Caco-2 (cell line): Measurements from ENCODE around the gene EMX1. TPM values are rescaled to one million over a fixed set of nuclear protein-coding genes. Genes with fewer than 3 reads are reported as not detected.

Source experiments
- BruUV-seq: library from RNA; stranded (reverse); fragments of 400-500 nt; replicated peaks from 2 replicates; lab custom pipeline; 2021; lab: Mats Ljungman, UMichigan
- CTCF ChIA-PET: fragments of 300-600 bp; sonication (Branson Sonifier 250); formaldehyde crosslinking; loops from one replicate; lab custom pipeline; 2022; ENCODE audit warnings: antibody characterized with exemption; lab: Charles Lee
- POLR2A ChIA-PET: fragments of 300-600 bp; sonication (Branson Sonifier 250); formaldehyde crosslinking; loops from one replicate; lab custom pipeline; 2022; ENCODE audit warnings: antibody characterized with exemption; lab: Charles Lee
- DNase-seq, 2 experiments: peaks; one replicate each; pipeline versions ENCODE4 v3.0.0 to v3.0.0-alpha.2; 2020 to 2022
- H3K27me3 ChIP-seq: replicated peaks from 2 replicates; pipeline ENCODE4 v1.6.0; 2011; ENCODE audit warnings: low read length; ENCODE audit not compliant: control insufficient read depth, insufficient read depth
- H3K36me3 ChIP-seq: 2 replicates; pipeline ENCODE4 v1.5.1; 2011; ENCODE audit warnings: low read length; ENCODE audit not compliant: control insufficient read depth, insufficient read depth
- H3K4me1 ChIP-seq: fragments of 250-450 bp; sonication (Bioruptor Pico); 2 replicates; pipeline ENCODE4 v1.5.1; 2020; ENCODE audit warnings: mild to moderate bottlenecking
- H3K4me3 ChIP-seq: 2 replicates; pipeline ENCODE4 v1.5.1; 2011; ENCODE audit warnings: low read depth, mild to moderate bottlenecking, control low read depth, low read length
- H3K9me3 ChIP-seq: fragments of 250-450 bp; sonication (Bioruptor Pico); 2 replicates; pipeline ENCODE4 v1.5.1; 2020; ENCODE audit warnings: mild to moderate bottlenecking, moderate library complexity
- H3K27ac Mint-ChIP-seq: one replicate; pipeline ENCODE4 v1.8.0; 2022; ENCODE audit warnings: mixed read lengths; ENCODE audit not compliant: unreplicated experiment
- H3K27me3 Mint-ChIP-seq: one replicate; pipeline ENCODE4 v1.8.0; 2022; ENCODE audit warnings: mixed read lengths; ENCODE audit not compliant: insufficient read depth, unreplicated experiment
- H3K36me3 Mint-ChIP-seq: one replicate; pipeline ENCODE4 v1.8.0; 2022; ENCODE audit warnings: mild to moderate bottlenecking, mixed read lengths; ENCODE audit not compliant: insufficient read depth, unreplicated experiment
- H3K4me1 Mint-ChIP-seq: one replicate; pipeline ENCODE4 v1.8.0; 2022; ENCODE audit warnings: low read depth, mixed read lengths; ENCODE audit not compliant: unreplicated experiment
- H3K4me3 Mint-ChIP-seq: one replicate; pipeline ENCODE4 v1.8.0; 2022; ENCODE audit warnings: mild to moderate bottlenecking, moderate library complexity, mixed read lengths; ENCODE audit not compliant: unreplicated experiment
- H3K9me3 Mint-ChIP-seq: one replicate; pipeline ENCODE4 v1.8.0; 2022; ENCODE audit warnings: mixed read lengths; ENCODE audit not compliant: unreplicated experiment
- CTCF ChIP-seq, 2 experiments: fragments of 200-600 bp in 1 of 2; IDR thresholded peaks; 1 replicate in 1 of 2; 2 replicates in 1 of 2; pipeline versions ENCODE4 v1.5.1 to v1.8.0; 2011 to 2022; ENCODE audit warnings: antibody characterized with exemption in 1 of 2, control low read depth in 1 of 2, inconsistent platforms in 1 of 2, low read depth in 1 of 2, low read length in 1 of 2, mild to moderate bottlenecking in 1 of 2, moderate library complexity in 1 of 2; ENCODE audit not compliant: insufficient read depth in 1 of 2, severe bottlenecking in 1 of 2, unreplicated experiment in 1 of 2
- intact Hi-C: fragments of 100-400 bp; cut with micrococcal nuclease; formaldehyde crosslinking; loops from one replicate; pipeline ENCODE4 v1.10.0; 2022; ENCODE audit not compliant: unreplicated experiment
- total RNA-seq: library from RNA; stranded (reverse); gene quantifications from 2 replicates; pipeline ENCODE4 v1.2.3, GENCODE V29; 2022

EMX1 gene
- total RNA-seq, 1 experiment from 2014 or later, result 3.6 TPM

GRCh38 chr2:72916743-72917137, 579 bp upstream of the EMX1 start:
- no peaks in the 10 kb centered on the region for H3K9me3 Mint-ChIP-seq
- no peak for DNase-seq
- H3K27me3 Mint-ChIP-seq, result peaks cover 29% of the 10 kb centered on the region
- Histone ChIP-seq H3K27me3 (peaks cover 5% of the 10 kb centered on the region), H3K9me3 (no peaks in the 10 kb centered on the region), H3K4me3 (peak overlapping the region; percentile 61), H3K36me3 (no peaks in the 10 kb centered on the region), H3K4me1 (peaks cover 19% of the 10 kb centered on the region; the same call in 1 of the 2 replicates)
- intact Hi-C loops, result loop anchor here (1.0 to 5.0 kb wide), 2 partner anchors 29 to 196 kb away; partner anchors contain the start of genes RAB11FIP5 and SPR
- BruUV-seq, result no TSS peak
- no peaks in the 10 kb centered on the region for H3K36me3 Mint-ChIP-seq
- peak overlapping the region; percentile 83 for H3K4me3 Mint-ChIP-seq
- no peak overlapping the region for H3K27ac Mint-ChIP-seq
- ChIA-PET CTCF (interaction anchor here (0.7 to 3.1 kb wide), 5 partner anchors 18 to 135 kb away, joined by 3 to 18 read pairs (median 8); partner anchors contain the start of gene SPR), POLR2A (no interaction called here)
- H3K4me1 Mint-ChIP-seq, result no peaks in the 10 kb centered on the region
- TF ChIP-seq CTCF (IDR thresholded peaks at IDR 0.05; ENCODE audit: insufficient read depth in 1 of 2, low read depth in 1 of 2, low read length in 1 of 2, severe bottlenecking in 1 of 2, unreplicated experiment in 1 of 2), result no peak

GRCh38 chr2:72917877-72918553, 696 bp downstream of the EMX1 start:
- Histone ChIP-seq H3K9me3 (no peaks in the 10 kb centered on the region), H3K4me1 (peaks cover 19% of the 10 kb centered on the region; the same call in 1 of the 2 replicates), H3K36me3 (no peaks in the 10 kb centered on the region), H3K4me3 (peak overlapping the region; percentile 61), H3K27me3 (peaks cover 6% of the 10 kb centered on the region)
- Mint-ChIP-seq H3K27me3 (peaks cover 26% of the 10 kb centered on the region), H3K4me1 (no peaks in the 10 kb centered on the region), H3K9me3 (no peaks in the 10 kb centered on the region), H3K36me3 (no peaks in the 10 kb centered on the region), H3K27ac (no peak overlapping the region), H3K4me3 (peak overlapping the region; percentile 83)
- peak; percentile 36 to 37 for DNase-seq
- ChIA-PET CTCF (interaction anchor here (0.5 to 3.1 kb wide), 7 partner anchors 23 to 285 kb away, joined by 3 to 18 read pairs (median 3); partner anchors contain the start of gene SPR), POLR2A (no interaction called here)
- BruUV-seq, result no TSS peak
- intact Hi-C loops, result loop anchor here (2.0 to 5.0 kb wide), 2 partner anchors 17 to 194 kb away; partner anchors contain the start of gene RAB11FIP5
- no peak for TF ChIP-seq CTCF (IDR thresholded peaks at IDR 0.05; ENCODE audit: insufficient read depth in 1 of 2, low read depth in 1 of 2, low read length in 1 of 2, severe bottlenecking in 1 of 2, unreplicated experiment in 1 of 2)

GRCh38 chr2:72919414-72920317, 2.3 kb downstream of the EMX1 start:
- no peaks in the 10 kb centered on the region for H3K9me3 Mint-ChIP-seq
- no peaks in the 10 kb centered on the region for H3K9me3 ChIP-seq
- no peak overlapping the region for H3K4me3 ChIP-seq
- peaks cover 16% of the 10 kb centered on the region for H3K27me3 Mint-ChIP-seq
- CTCF ChIA-PET, result no interaction called here
- TSS peak; percentile 29 for BruUV-seq
- no peaks in the 10 kb centered on the region for H3K36me3 Mint-ChIP-seq
- H3K4me3 Mint-ChIP-seq, result peak overlapping the region; percentile 83
- intact Hi-C loops, result loop anchor here (2.0 to 5.0 kb wide), 2 partner anchors 15 to 193 kb away; partner anchors contain the start of gene RAB11FIP5
- H3K4me1 ChIP-seq, result peaks cover 19% of the 10 kb centered on the region; the same call in 1 of the 2 replicates
- no peaks in the 10 kb centered on the region for H3K36me3 ChIP-seq
- TF ChIP-seq CTCF (IDR thresholded peaks at IDR 0.05; ENCODE audit: insufficient read depth in 1 of 2, low read depth in 1 of 2, low read length in 1 of 2, severe bottlenecking in 1 of 2, unreplicated experiment in 1 of 2), result no peak
- no peaks in the 10 kb centered on the region for H3K4me1 Mint-ChIP-seq
- DNase-seq, result no peak
- peaks cover 6% of the 10 kb centered on the region; the same call in 1 of the 2 replicates for H3K27me3 ChIP-seq
- POLR2A ChIA-PET, result no interaction called here
- no peak overlapping the region for H3K27ac Mint-ChIP-seq
